ENCODE results near the gene KCNS3. TPM values are rescaled to one million over a fixed set of nuclear protein-coding genes. Genes with fewer than 3 reads are reported as not detected.

KCNS3 gene
- total and polyA plus RNA-seq, 9 of the 15 experiments (the other 6 are each of a cell fraction or from before 2014, with no cell fraction given), result 0.01 to 0.75 (median 0.25) TPM

GRCh38 chr2:17962876-17963275 is 84.4 kb downstream of the KCNS3 start:
- Histone ChIP-seq H4K20me1 (replicated peaks; ENCODE audit: control insufficient read depth, insufficient read depth, low read length) (no peaks in the 10 kb centered on the region), H3K4me2 (ENCODE audit: insufficient read depth, low read length) (no peak overlapping the region), H3K9me3 (replicated peaks; ENCODE audit: control insufficient read depth, insufficient read depth, low read depth, low read length) (no peaks in the 10 kb centered on the region), H3K36me3 (ENCODE audit: control insufficient read depth, insufficient read depth, low read length) (no peaks in the 10 kb centered on the region), H3K9me1 (ENCODE audit: control insufficient read depth, insufficient read depth, low read length) (no peaks in the 10 kb centered on the region), H3K27ac (ENCODE audit: extremely low read depth, low read depth, low read length) (no peak overlapping the region), H3K27me3 (ENCODE audit: control insufficient read depth in 2 of 2, insufficient read depth in 2 of 2, low read length in 2 of 2) (no peaks in the 10 kb centered on the region), H3K9ac (ENCODE audit: insufficient read depth in 1 of 2, low read depth in 2 of 2, low read length in 2 of 2) (no peak overlapping the region), H3K4me1 (replicated peaks in 1 of 2; ENCODE audit: control insufficient read depth in 2 of 2, insufficient read depth in 2 of 2, low read length in 2 of 2) (no peaks in the 10 kb centered on the region), H3K4me3 (no peak overlapping the region), H3K79me2 (ENCODE audit: control insufficient read depth, insufficient read depth, low read length) (no peaks in the 10 kb centered on the region), H2AFZ (ENCODE audit: low read depth, low read length) (no peak overlapping the region)
- no TSS peak for BruUV-seq (replicated peaks)
- ATAC-seq (no peak), DNase-seq (ENCODE audit: extremely low read depth in 1 of 4, low spot score in 3 of 4) (no peak), FAIRE-seq (no peak)
- intact Hi-C loops (cut with micrococcal nuclease) (no loop called here), in situ Hi-C loops (cut with MboI) (no loop called here)
- 5% methylated on average over 2 of the region's 2 CpGs for WGBS (ENCODE audit: insufficient coverage, low coverage, missing lambda C conversion rate)
- ChIA-PET POLR2A (no interaction called here), CTCF (ENCODE audit: low intra/inter-chr PET ratio) (no interaction called here)
- TF ChIP-seq ZNF23 (CRISPR knock-in tag; IDR thresholded peaks at IDR 0.05) (no peak), ZBTB34 (CRISPR knock-in tag; IDR thresholded peaks at IDR 0.05) (no peak), ZNF277 (CRISPR knock-in tag; IDR thresholded peaks at IDR 0.05; ENCODE audit: borderline replicate concordance) (no peak), PHF21A (IDR thresholded peaks at IDR 0.05; ENCODE audit: borderline replicate concordance, low read depth) (no peak), ATF7 (IDR thresholded peaks at IDR 0.05) (no peak), RBM15 (IDR thresholded peaks at IDR 0.05; ENCODE audit: insufficient read depth, low read length) (no peak), STAT6 (CRISPR knock-in tag; IDR thresholded peaks at IDR 0.05) (no peak), AFF4 (CRISPR knock-in tag; IDR thresholded peaks at IDR 0.05) (no peak)
